Measurements from ENCODE around the gene BMP10.

BMP10 gene

DNA sequence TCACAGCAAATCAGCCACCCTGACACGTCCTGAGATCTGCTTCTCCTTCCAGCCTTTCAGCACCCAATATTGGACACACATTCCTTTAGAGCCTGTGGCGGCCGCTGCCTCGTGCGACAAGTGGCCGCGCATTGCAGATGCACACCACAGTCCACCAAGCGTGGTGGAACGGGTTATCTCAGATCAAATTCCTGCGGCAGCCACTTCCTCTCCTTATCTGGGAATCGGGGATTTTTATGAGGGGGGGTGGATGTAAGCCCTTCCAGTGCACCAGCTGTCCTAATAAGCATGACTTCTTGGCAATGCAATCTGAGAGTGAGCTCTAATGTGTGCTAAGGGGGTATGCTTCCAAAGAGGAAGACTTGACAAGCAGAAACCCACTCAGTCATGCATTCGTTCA lies 18.3 kb upstream of the BMP10 start:
- no peak for DNase-seq (ENCODE audit: low read depth)

DNA sequence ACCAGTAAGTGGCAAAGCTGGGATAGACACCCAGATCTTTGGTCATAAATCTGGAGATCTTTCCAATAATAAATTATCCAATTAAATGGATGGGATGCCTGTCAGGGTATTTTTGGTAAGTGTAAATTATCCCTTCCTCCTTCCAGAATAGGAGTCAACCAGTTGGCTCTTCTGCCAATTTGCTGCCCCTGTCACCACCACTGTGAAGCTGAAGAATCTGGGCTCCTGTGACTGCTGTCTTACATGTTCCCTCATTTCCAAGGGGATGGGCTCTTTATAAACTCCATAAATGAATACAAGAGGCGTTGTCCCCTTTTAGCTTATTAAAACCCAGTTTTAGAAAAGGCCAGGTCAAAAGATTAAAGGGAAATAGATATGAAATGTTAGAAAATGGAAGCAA lies 17.8 kb upstream of the BMP10 start:
- DNase-seq (ENCODE audit: low read depth): no peak

DNA sequence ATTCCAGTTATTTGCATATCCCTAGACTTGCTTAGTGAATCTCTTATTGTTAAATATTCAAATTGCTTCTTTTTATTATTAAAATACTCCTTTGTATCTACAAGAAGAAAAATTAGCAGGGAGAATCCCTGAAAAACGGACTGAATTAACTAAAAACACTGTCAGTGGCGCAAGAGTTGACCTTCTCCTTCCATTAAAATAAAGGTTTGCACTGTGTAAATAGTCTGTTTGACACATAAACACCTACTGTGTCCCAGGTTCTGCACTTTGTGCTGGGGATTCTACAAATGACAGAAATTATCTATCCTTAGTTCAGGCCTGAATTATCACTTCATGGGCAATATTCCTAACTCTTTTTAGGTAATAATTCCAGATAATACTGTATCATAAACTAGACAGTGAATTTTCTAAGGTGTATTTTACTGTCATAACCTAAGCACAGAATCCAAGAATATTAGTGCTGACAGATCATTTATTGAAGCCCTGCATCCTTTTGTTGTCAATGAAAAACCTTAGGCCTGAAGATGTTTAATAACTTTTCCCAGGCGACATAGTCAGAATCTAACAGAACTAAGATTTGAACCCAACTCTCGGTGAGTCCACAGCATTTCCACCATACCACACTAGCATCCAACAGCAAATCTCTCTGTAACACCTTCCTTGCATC lies 17.0 kb upstream of the BMP10 start:
- DNase-seq (ENCODE audit: low read depth): no peak

DNA sequence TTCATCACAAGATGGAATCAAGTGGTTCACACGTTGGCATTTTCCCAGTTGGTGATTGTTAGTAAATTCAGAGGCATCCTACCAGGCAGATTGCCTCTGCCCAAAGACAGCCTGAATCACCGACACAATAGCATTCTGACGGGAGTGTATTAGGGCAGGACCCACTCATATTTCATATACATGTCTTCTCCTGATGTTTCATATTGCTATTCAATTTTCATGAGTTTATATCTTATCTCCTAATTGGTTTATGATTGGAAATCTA lies 14.5 kb upstream of the BMP10 start:
- DNase-seq (ENCODE audit: low read depth): no peak

DNA sequence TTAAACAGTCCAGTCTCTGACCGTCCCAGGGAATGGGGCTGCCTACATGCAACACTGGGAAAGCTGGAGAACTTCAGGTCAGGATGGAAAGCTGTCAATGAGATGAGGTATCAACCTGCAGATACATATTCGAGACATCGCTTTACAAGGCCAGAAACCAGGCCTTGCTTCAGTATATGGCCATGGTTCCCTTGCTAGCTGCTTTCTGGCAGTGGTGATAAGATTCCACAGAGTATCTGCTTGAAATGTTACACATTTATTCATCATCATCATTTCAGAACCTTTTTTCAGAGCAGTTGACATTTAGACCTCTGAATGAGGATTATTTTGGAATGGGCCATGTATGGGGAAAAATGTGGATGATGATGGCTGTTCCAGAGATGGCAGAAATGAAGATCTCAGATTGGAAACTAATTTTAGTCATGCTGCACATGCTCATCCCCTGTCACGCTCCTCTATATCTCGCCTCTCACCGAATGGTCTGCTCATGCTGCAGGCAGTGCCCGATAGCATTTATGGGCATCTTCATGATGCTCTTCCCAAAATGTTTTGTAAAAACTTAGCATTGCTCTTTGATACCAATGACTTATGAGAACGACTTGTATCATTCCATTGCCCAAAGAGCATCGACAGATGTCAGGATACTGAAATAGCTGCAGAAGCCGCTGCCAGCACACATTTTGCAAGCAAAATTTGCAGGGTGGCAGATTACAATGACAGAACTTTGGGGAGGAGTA lies 14.0 kb upstream of the BMP10 start:
- DNase-seq (ENCODE audit: low read depth): no peak

DNA sequence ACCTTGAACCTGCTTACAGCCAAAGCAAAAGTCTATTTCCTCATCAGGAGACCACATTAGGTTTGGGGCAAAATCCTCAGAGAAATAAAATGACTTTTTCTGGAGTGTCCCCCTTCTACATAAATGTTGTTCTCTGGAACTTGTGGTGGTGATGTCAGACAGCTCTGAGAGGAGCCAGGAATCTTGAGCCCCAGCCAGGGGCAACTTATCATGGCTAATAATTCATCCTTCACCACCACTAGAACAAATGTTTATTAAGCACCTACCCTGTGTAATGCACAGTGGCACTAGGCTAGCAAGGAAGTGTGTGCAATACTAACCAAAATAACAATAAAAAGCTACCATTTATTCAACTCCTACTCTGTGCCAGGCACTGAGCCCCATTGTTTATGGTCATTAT lies 9.0 kb upstream of the BMP10 start:
- DNase-seq (ENCODE audit: low read depth): no peak

DNA sequence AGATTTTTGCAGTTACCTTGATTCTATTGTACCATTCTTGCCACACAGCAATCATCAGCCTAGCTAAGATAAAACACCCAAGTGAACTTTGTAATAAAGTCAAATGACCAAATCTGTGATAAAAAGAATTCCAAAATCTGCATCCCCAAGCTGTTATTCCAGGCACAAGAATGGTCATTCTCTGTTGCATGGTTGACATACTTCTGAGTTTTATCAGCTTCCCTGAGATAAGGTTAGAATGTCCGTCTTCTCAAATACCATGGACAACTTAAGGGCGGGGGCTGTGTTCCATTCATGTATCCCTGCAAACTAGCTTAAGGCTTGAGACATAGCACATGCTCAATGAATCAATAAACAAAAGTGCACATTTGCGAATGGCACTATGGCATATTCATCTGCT lies 8.1 kb upstream of the BMP10 start:
- no peak for DNase-seq (ENCODE audit: low read depth)

DNA sequence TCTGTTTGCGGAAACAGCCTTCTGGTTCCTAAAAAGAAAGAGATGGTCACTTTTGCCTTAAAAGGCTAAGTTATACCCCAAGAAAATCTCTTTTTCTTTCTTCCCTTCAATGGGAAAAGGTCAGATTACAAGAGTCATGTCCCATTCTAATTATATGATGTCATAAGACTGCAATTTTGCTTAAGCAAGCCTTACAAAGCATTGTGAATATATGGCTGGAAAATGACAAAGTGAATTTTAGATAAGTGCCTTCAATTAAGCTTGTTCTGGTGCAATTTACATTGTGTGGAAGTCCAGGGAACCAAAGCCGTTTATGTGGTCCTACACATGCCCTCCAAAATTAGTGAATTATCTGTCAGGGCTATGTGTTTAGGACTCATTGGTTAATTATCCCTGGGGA lies 7.6 kb upstream of the BMP10 start:
- DNase-seq (ENCODE audit: low read depth): no peak

DNA sequence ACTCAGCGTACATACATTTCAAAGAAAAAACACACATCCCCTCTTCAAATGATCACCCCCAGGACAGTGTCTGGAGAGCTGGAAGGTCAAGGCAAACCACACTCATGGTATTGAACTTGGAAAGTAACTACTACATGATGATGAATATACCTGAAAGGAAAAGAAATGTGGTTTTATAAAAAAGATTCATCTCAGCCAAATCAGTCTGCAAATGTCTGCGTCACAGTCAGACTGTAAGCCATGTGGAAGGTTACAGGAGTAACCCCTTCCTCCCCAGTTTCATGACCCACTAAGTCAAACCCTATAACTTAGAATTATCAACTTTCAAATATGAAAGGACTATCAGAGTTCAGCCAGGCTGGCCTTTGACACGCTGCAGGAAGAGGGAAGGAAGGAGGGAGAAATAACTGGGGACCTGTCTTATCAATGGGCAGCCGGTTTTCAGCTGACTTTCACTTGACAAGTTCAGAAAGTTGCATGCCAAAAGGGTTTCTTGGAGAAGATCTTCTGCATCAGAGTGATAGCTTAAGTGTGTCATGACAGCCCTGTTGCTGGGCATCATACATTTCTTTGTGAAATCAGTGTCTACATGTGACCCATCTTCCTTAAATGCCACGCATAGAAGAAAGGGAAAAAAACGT lies 7.0 kb upstream of the BMP10 start:
- no peak for DNase-seq (ENCODE audit: low read depth)

DNA sequence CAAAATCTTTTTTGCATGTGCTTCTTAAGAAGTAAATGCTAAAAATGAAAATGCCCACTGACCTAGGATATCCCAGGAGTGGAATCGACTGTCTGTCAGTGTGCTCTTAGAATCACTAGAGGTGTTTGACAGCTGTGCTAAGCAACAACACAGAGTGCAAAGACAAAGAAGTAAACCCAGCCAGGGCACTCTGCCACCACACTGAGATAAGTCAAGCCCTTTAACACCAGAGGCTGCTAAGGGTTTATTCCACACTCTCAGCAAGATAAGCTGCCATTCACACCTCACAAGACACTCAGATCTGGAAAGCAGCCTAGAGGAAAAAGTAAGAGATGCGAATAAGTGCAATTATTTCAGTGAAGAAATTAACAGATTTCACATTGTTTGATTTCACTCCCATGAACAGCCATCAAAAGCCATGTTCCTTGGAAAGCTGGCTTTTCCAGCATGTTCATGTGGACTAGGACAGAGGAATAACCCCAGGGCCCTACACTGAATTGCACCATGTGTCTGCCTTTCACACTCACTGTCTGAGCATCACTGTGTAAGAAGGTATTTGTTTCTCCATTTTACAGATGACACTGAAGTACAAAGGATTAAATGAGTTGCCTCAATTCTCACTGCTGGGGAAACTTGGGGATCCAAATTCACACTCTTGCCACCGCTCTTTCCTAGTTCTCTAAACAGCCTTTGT lies 6.0 kb upstream of the BMP10 start:
- no peak for DNase-seq (ENCODE audit: low read depth)

DNA sequence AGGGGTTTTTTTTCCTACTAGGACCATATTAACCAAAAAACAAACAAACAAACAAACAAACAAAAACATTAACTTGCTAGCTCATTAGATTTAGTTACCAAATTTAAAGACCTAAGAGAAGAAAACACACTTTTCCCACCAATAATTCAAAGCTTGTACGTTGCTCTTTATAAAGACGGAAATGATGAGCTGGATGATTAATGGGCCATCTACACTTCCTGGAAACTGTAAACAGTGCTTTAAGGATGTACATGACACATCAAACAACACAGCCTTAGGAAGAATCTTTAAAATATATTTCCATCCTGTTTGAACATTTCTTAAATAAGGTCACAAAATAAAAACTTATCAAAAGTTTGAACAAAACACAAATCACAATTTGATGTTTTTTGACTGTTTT lies 982 bp downstream of the BMP10 start:
- DNase-seq (ENCODE audit: low read depth): no peak

DNA sequence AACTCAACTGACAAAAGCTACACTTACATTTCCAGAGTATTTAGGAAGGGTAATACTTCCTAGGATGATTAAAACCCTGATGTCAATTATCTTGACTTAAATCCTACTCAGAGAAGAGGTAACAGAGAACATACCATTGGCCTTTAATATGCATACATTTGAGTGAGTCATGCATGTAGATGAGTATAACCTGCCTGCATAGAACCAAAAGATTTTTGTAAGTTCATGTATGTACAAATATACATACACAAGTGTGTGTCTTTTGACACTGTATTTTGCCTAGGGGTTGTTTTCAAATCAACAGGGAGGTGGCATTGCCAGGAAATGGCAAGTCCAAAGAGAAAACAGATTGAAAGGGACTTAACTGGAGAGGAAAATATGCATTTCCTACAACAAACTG lies 6.1 kb downstream of the BMP10 start:
- no peak for DNase-seq (ENCODE audit: low read depth)

DNA sequence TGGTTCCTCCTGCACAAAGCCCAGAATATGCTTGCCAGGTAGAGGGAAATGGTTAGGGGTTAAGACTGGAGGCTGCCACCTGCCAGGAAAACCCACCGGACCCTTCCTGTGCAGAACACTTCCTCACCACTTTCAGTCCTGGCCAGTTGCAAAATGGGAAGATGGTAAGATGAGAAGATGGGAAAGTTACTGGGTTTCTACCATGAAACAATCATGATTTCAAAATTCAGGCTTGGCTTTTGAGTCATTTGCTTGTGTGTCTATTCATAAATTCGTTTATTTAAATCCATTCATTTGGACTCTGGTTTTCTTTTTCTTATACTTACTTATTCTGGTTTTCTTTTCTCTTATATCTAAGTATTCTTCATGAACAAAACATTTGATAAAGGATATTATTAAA lies 7.2 kb downstream of the BMP10 start:
- no peak for DNase-seq (ENCODE audit: low read depth)

DNA sequence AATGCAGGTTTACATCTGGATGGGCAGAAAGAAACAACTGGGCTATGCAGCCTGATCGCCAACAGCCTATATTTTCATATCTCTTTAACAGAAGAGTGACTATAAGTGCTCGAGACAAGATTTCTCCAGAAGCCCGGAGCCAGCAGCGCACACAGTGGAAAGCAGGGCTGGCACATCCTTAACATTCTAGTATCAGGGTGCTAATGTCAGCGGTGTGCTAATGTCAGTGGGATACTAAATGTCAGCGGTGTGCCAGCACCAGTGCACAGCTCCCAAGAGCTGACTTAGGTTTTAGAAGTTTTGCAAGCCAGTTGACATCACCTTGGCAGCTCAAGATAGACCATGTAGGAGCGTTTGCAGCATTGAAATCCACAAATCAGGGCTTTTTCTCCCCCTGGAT lies 8.3 kb downstream of the BMP10 start:
- DNase-seq (ENCODE audit: low read depth): no peak

DNA sequence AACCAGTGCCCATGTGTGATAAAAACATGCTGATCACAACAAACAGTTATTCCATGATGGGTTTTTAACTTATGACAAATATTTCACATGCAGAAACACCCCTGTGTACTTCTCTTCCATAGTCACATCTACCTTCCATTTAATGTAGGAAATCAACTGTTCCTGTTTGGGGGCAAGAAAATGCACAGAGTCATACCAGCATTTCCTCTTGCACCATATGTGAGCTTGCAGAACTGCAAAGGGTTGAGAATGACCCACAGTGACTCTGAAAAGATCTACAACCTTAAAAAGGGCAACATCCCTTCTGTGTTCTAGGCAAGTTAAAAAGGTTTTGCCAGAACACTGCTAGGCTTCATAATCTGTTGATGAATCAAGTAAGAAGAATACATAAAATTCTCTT lies 9.9 kb downstream of the BMP10 start:
- no peak for DNase-seq (ENCODE audit: low read depth)

DNA sequence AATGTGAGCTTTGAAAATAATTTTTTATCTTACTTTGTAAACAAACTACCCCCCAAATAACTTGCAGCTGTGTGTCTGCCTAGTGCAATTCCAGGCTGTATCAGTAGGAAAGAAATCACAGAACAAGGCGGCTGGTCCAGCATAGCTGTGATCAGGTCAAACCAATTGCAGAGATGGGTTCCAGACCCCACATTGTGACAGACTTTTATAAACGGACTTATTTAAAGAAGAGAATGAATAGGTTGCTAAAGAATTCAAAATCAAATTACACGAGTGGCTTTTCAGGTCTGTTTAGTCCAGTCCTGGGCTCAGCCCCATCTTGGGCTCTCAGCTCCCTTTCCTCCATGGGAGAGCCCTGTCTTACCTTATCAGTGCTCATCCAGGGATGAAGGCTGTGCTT lies 11.1 kb downstream of the BMP10 start:
- no peak for DNase-seq (ENCODE audit: low read depth)

DNA sequence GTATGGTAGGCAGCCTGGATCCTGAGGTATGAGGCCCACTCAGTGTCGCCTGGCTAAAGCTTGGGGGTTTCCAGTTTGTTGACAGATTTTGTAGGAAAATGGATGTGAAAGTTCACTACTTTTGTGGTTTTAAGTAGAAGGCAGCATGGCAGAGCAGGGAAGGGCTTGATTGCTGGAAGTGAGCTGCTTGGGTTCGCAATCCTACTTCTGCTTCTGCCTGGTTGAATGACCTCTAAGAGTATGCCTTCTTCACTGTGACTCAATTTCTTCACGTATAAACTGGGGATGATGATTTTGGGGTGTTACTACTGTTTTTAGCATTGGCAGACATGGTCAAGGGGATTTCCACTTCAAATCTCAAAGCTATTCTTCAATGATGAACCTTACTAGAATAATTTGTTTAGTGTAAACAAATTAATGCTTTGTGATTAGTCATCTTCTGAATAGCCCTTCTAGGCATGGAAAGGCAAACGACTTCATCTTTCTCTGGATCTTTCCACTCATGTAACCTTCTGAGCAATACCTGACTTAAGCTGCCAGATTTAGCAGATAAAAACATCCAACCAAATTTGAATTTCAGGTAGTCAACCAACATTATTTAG lies 13.2 kb downstream of the BMP10 start:
- DNase-seq (ENCODE audit: low read depth): no peak

DNA sequence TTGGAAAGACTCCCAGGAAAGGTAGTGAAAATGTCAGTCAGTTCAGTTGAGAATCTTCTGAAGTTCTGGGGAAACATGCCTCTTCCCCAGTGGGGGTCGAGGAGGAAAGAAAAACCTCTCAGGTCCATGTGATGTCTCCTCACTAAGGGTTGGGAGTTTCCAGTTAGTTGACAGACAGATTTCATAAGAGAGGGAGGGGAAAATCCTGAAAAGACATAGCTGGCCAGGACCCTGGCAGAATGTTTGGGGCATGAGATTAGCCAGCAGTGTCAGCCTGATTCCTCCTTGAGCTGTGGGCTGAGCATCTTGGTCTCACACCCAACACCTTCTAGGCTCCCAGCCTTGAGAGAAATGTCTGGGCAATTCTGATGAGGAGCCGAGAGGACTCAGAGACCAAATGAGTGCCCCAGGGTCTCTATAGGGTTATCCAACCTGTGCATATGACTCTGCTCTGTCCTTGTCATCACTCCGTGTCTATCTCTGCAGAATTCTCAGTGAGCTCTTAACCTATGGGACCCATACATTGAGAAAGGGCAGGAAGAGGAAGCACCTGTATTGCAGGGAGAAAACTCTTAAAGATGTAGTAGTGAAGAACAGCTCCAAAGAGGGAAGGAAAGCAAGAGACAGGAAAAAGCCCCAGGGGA lies 13.9 kb downstream of the BMP10 start:
- DNase-seq (ENCODE audit: low read depth): no peak

DNA sequence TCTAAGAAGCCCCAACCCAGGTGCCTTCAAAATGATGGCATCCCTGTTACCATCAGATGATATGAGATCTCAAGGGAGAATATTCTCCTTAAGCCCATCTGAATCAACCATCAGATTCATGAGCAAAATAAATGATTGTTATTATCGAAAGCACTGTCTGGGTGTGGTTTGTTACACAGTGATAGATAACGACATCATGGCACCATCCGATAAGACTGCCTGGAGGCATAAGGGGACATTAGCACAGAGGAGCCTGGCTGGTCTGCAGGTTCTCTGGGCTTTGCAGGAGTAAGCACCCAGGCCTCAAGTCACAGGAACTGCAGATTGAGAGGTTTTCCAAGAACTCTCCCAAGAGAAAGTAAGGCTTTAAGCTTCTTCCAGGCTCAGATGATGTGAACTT lies 15.6 kb downstream of the BMP10 start:
- no peak for DNase-seq (ENCODE audit: low read depth)

DNA sequence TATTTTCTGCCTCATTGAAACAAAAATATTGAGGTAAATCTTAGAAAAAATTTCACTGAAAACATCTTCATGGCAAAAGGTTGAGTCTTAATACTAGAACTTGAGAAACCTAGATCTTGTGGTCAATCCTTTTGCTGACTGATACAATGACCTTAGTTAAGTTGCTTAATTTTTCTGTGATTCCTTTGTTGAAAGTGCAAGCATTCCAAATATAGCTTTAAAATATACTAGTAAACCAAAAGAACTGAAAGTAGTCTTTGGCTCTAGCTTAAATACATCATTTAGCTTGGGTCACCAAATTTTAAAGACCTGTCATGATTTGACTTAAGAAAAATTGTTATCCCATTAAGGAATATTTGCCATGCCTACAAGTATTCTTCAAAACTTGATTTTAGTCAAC lies 16.7 kb downstream of the BMP10 start:
- DNase-seq (ENCODE audit: low read depth): no peak

DNA sequence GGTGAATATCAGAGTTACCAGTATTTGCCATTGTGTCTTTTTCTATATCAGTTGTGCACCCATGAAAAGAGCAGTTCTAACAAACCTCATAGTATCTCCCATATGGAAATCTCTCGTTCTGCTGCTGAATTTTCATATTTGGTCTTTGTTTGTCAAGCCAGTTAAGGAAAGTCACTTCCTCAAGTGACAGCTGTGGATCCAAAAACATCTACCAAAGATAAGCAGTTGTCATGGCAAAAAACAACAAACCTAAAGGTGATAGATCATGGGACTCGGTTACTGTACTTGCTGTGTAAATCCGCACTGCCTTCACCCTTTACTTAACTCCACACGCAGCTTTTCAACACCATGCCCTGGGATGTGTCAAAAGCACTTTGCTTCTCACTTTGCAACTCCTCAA lies 17.3 kb downstream of the BMP10 start:
- no peak for DNase-seq (ENCODE audit: low read depth)

DNA sequence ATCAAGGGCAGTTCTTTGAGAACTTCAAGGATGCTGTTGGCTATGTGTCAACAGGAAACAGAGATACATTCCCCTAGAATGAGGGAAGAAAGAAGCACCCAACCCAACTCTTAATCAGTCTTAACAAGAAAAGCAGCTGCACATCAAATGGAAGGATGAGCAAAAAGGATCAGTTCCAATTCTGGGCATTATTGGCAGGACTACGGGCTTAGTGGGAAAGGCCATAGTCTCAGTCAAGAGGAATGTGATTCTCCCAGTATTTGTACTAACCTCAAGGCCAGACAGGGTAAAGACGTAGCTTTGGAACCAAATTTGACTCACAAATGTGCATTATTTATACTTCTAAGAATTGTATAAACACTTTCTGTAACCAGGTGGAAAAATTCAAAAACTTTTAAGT lies 18.2 kb downstream of the BMP10 start:
- DNase-seq (ENCODE audit: low read depth): no peak
